ENCODE measurements around the gene UFSP1. TPM values are rescaled to one million over a fixed set of nuclear protein-coding genes. Genes with fewer than 3 reads are reported as not detected.
A peak's percentile ranks its signal among the peaks of the same experiment; 100 is the strongest.

The UFSP1 gene
- total RNA-seq, 1 donor from 2014 or later = 2.2 TPM

GRCh38 chr7:100882785-100883526, 6.6 kb downstream of the UFSP1 start:
- no peak for DNase-seq (ENCODE audit: low read depth in 2 of 2)

DNA sequence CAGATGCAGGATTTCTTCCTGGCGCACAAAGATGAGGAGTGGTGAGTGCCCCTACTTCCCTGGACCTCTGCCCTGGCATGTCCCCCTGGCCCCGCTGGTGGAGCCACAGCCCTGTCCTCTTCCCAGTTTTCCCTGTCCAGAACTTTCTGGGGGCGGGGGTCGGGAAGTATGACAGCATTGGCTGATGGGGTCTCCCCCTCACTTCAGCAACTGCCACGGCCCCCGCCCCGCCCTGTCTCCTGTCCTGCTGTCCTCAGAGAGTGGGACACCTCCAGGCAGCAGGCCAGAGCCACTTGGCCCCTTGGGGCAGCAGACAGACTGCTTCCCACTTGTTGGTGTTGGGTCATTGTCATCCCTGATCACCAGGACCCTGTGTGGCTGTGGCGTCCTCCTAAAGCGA, 7.3 kb downstream of the UFSP1 start:
- DNase-seq (ENCODE audit: low read depth in 2 of 2) = no peak

GRCh38 chr7:100881136-100881535, 8.4 kb downstream of the UFSP1 start:
- DNase-seq (ENCODE audit: low read depth in 2 of 2) = no peak

- no peak for DNase-seq (ENCODE audit: low read depth in 2 of 2)
These were observed 8.9 kb downstream of the UFSP1 start for GRCh38 chr7:100880645-100881044.

GRCh38 chr7:100879685-100880261, 9.7 kb downstream of the UFSP1 start:
- no peak for DNase-seq (ENCODE audit: low read depth in 2 of 2)

- DNase-seq (ENCODE audit: low read depth in 2 of 2) = no peak
These were observed 10.8 kb downstream of the UFSP1 start for GRCh38 chr7:100878685-100879084.

- no peak for DNase-seq (ENCODE audit: low read depth in 2 of 2)
These were observed 11.5 kb downstream of the UFSP1 start for GRCh38 chr7:100878013-100878412.

DNA sequence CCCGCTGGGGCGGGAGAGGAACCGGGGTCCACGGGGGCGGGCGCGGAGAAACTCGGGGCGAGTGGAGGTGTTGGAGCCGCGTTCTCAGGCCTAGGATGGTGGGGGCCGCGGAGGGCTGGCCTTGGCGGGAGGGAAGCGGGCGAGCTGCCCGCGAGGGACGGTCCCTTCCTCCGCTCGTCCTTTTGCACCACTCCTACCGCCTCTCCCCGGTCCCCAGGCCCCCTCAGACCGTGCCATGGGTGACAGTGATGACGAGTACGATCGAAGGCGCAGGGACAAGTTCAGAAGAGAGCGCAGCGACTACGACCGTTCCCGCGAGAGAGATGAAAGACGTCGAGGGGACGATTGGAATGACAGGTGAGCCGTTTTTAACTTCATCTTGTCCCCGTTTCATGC, 14.2 kb downstream of the UFSP1 start:
- DNase-seq (ENCODE audit: low read depth in 2 of 2) = peak; percentile 32 to 37

DNA sequence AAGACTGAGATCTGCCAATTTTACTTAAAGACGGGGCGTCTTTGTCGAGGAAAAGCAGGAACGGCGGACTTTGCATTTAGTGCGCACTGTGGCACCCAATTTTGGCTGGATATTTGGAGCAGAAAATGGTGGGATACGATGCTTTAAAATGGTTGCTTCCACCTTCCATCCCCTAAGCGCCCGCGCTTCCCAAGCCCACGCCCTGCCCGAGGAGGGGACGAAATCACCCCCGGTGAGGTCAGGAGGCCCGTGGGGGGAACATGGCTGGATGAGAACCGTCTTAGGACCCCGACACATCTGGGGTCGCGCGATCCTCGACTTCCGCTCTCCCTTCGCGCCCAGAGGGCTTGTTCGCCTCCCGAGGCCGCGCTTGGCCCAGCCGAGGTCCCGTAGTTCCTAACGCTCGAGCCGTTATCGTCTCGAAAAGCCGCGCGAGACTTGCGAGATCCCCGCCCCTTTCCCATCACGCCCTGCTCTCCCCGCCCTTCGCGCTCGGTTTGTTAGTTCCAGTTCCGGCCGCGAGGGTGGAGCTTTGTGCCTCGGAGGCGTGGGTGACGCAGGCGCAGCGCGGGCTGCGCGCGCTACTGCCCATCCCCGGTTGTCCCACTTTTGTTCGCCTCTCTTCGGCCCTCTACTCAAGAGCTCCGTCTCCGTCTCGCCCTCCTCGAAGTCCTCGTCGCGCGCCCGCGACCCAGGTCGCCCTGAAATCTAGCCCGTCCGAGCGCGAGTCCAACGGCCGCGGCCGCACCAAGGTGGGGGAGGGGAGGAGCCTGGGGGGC, 14.7 kb downstream of the UFSP1 start, which contains the start of gene SRRT:
SRRT (plus strand) TSS at position 527 of the 779 bp plus-strand sequence. CDS start 488 bp downstream, outside the sequence.
- DNase-seq (ENCODE audit: low read depth in 2 of 2) = peak; percentile 99

- no peak for DNase-seq (ENCODE audit: low read depth in 2 of 2)
These were observed 15.3 kb downstream of the UFSP1 start for GRCh38 chr7:100874300-100874576.

DNA sequence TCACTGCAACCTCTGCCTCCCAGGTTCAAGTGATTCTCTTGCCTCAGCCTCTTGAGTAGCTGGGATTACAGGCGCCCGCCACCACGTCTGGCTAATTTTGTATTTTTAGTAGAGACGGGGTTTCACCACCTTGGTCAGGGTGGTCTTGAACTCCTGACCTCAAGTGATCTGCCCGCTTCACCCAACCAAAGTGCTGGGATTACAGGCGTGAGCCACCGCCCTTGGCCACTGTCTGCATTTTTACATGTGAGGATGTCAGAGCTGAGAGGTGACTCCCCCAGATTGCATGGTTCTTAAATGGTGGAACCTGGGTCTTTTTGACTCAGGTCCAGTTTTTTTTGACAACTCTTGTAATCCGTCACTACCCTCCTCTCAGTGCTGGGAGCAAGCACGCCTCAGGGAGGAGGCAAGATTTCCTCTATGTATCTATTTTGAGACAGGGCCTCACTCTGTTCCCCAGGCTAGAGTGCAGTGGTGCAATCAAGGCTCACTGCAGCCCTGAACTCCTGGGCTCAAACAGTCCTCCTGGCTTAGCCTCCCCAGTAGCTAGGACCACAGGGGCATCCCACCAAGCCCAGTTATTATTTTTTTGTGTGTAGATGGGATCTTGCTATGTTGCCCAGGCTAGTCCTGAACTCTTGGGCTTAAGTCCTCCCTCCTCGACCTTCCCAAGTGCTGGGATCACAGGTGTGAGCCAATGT, 15.8 kb downstream of the UFSP1 start:
- DNase-seq (ENCODE audit: low read depth in 2 of 2) = no peak

- peak in 1 of 2 donors; percentile 40 for DNase-seq (ENCODE audit: low read depth in 2 of 2)
These were observed 21.6 kb downstream of the UFSP1 start for GRCh38 chr7:100867776-100868485.

DNA sequence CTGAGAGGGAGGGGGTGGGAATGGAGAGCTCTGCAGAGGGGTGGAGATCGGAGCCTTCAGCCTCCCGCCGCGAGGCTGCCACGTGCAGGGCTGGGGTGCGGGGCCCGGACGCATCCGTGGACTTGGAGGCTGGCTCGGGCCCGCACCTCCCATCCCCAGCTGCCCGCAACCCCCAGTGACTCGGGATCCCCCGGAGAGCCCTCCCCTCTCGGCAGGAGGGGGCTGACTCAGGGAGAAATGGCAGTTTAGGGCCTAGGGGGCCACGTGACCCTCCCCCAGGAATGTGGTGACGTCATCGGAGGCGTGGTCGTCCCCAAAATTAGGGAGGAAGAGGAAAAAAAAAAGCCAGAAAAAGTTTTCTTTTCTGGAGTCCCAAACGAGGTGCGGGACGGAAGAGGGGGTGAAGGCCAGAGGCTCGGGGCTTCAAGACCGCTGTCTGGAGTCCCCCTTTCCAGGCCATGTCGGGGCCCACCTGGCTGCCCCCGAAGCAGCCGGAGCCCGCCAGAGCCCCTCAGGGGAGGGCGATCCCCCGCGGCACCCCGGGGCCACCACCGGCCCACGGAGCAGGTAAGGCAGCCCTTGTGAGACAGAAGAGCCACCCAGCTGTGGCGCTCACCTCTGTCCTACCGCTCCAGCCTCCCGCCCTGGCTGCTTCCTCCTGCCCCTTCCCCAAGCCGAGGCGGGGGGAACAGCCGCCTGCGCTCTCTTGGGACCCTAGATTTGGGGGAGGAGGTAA, 22.3 kb downstream of the UFSP1 start, which contains the start of gene TRIP6:
TRIP6 (plus strand) TSS at position 348 of the 736 bp plus-strand sequence; CDS start at position 459, 111 bp downstream.
- DNase-seq (ENCODE audit: low read depth in 2 of 2) = peak; percentile 74 to 76

DNA sequence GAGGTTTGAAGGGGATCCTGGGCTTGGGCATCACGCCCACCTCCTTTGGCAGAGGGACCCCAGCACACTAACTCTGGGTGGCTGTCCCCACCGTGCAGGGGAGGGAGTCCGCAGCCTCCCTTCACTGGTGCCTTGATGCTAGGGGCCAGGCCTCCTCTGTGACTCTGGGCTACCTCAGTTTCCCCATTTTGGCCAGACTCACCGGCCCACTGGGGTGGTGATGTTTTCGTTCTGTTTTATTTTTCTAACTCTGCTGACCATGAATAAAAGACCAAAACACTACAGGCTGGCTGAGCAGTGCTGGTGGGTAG, 22.8 kb downstream of the UFSP1 start:
- no peak for DNase-seq (ENCODE audit: low read depth in 2 of 2)

DNA sequence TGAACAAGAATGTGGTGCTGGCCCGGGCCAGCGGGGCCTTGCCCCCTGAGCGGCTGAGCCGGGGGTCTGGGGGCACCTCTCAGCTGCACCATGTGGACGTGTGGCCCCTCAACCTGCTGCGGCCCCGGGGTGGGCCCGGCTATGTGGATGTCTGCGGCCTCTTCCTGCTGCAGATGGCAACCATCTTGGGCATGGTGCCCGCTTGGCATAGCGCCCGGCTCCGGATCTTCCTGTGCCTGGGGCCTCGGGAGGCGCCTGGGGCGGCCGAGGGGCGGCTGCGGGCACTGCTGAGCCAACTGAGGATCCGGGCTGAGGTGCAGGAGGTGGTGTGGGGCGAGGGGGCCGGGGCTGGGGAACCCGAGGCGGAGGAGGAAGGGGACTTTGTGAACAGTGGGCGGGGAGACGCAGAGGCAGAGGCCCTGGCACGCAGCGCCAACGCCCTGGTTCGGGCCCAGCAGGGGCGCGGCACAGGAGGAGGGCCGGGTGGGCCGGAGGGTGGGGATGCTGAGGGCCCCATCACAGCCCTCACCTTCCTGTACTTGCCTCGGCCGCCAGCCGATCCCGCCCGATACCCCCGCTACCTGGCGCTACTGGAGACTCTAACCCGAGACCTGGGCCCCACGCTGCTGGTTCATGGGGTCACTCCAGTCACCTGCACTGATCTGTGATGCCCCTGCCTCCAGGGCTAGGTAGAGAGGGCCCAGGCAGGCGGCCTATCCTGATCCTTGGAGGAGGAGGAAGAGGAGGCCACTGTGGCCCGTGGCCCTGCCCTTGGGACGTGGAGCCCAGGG, 23.4 kb downstream of the UFSP1 start:
- DNase-seq (ENCODE audit: low read depth in 2 of 2) = peak in 1 of 2 donors; percentile 54

DNA sequence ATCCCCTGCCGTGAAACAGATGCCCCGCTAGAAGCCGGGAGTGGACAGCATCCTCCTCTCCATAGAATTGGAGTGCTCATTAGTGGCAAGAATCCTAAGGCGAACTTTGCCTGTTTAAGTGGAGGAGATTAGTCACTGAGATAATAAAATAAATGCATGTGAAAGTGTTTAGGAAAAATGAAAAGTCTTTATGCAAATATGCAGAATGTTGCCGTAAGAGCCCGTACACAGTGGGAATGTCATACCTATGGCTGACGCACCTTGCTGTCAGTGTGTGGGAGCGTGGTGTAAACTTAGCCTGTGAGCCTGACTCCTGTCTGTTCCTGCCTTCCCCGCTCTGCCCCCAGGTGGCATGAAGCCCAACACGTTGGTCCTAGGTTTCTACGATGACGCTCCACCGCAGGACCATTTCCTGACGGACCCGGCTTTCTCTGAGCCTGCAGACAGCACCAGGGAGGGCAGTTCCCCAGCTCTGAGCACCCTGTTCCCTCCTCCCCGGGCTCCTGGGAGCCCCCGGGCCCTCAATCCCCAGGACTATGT, 24.1 kb downstream of the UFSP1 start:
- DNase-seq (ENCODE audit: low read depth in 2 of 2) = peak; percentile 56 to 66

- DNase-seq (ENCODE audit: low read depth in 2 of 2) = no peak
These were observed 25.2 kb downstream of the UFSP1 start for GRCh38 chr7:100864263-100864845.

- peak; percentile 37 to 91 for DNase-seq (ENCODE audit: low read depth in 2 of 2)
These were observed 26.0 kb downstream of the UFSP1 start for GRCh38 chr7:100863406-100863950.

GRCh38 chr7:100861616-100861985, 27.9 kb downstream of the UFSP1 start:
- DNase-seq (ENCODE audit: low read depth in 2 of 2) = no peak
